Activated CD4-positive, alpha-beta T cell treated with anti-CD3 and anti-CD28 coated beads, Interleukin-2, Interleukin-6, amounts not matched to agents 100 ng/mL and 50 ng/mL, durations not matched to agents 16 hours and 8 hours (primary cell): ENCODE results near the gene CDCA3.
A peak's percentile ranks its signal among the peaks of the same experiment; 100 is the strongest.
"Not testable (repeated sequence)": the region's sequence is repeated elsewhere in the genome, so short reads cannot be mapped to it uniquely, and the experiment has no call there.

Experiments
- DNase-seq: peaks from one replicate; pipeline ENCODE4 v3.0.0-alpha.2; 2020

The CDCA3 gene

GRCh38 chr12:6872073-6873048 lies 21.3 kb upstream of the CDCA3 start:
- DNase-seq, result peak; percentile 90

DNA sequence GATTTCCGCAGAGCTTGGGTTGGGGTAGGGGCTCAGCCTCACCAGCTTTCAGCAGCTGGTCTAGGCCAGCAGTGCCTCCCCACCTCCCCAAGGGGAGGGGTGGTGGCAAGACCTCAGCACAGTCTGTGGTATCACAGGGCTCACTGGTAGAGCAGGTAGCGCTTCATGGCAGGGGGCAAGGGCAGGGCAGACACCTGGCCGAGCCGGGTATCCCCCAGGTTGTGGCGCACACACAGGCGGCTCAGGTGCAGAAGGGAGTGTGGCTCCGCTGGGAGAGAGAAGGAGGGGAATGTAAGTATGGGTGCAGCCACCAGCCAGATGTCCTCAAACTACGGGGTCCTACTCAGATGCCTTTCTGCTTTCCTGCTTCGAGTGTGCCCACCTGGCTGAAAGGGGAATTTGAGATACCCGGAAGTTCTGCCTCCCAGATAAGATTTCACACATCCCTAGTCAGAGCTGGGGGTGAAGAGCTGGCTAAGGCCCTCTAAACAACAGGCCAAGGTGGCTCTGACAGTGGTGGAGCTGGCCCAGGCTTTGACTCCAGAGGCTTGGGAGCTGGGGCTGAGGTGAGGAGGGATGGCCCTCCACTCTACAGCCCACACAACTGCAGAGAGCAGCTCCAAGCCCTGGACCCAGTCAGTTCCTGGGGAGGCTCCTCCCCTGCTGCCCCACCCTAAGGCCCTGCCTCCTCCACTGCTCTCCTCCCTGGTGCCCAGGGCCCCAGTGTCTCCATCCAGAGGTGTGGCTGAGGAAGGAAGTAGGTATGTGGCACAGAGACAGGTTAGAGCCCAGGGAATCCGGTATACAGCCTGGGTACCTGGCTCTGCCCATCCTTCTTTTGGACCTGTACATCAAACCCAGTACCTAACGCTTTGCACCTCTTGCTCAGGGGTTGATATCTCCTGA lies 20.2 kb upstream of the CDCA3 start:
- peak; percentile 65 for DNase-seq

GRCh38 chr12:6870304-6870703 lies 19.2 kb upstream of the CDCA3 start:
- DNase-seq, result not testable (repeated sequence)

GRCh38 chr12:6869049-6870021 lies 18.2 kb upstream of the CDCA3 start:
- DNase-seq, result peak; percentile 90

- peak; percentile 15 for DNase-seq
Observed at GRCh38 chr12:6868211-6869048, 17.3 kb upstream of the CDCA3 start.

DNA sequence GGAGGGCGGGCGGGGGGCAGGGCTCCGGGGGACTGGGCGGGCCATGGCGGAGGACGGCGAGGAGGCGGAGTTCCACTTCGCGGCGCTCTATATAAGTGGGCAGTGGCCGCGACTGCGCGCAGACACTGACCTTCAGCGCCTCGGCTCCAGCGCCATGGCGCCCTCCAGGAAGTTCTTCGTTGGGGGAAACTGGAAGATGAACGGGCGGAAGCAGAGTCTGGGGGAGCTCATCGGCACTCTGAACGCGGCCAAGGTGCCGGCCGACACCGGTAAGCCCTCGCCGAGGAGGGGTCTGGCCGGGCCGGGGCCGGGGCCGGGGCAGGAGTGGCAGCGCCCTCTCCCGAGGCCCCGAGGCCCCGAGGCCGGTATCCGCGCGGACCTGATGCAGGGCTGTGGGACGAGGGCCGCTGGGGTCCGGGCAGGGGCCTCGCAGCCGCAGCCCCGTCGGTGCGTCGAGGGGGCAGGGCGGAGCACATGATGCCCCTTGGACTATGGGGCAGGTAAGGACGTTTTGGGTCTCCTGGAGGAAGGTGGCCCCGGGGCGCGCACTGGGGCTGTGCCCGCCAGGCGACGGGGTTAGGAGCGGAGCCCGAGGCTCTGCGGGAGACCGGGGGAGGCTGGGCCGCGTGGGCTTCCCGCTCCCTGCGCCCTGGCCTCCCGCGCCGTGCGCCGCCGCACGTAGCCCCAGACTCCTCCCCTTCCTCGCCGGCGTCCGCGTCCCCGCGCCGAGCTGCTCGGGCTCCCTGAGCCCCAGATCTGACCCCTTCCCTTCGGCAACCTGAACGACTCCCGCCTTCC lies 16.5 kb upstream of the CDCA3 start, which contains the start of gene TPI1:
Gene TPI1 (plus strand): TSS at position 119 of the 798 bp plus-strand sequence. CDS start 36 bp downstream, at position 155.
- peak; percentile 91 for DNase-seq

DNA sequence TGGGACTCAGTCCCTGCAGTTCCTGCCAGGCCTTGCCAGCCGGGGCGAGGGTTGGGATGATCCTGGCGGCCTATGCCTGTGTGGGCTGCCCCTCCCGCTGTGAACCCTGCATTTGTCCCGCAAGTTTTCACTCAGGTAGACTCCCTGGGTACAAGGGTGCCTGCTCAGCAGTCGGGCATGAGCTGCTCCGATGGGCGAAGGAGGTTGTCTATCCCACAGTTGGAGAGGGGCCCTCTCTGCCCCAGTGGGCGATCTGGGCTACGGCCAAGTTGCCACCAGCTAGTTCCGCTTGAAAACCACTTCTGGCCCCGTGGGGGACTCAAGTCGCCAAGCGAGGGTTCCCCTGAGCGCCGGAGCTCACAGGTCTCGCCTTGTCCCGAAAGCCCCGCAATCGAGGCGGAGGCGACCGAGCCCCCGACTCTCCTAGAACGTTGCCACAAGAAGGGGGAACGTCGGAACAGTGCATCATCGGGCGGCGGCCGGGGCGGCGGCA lies 15.9 kb upstream of the CDCA3 start:
- DNase-seq, result no peak

DNA sequence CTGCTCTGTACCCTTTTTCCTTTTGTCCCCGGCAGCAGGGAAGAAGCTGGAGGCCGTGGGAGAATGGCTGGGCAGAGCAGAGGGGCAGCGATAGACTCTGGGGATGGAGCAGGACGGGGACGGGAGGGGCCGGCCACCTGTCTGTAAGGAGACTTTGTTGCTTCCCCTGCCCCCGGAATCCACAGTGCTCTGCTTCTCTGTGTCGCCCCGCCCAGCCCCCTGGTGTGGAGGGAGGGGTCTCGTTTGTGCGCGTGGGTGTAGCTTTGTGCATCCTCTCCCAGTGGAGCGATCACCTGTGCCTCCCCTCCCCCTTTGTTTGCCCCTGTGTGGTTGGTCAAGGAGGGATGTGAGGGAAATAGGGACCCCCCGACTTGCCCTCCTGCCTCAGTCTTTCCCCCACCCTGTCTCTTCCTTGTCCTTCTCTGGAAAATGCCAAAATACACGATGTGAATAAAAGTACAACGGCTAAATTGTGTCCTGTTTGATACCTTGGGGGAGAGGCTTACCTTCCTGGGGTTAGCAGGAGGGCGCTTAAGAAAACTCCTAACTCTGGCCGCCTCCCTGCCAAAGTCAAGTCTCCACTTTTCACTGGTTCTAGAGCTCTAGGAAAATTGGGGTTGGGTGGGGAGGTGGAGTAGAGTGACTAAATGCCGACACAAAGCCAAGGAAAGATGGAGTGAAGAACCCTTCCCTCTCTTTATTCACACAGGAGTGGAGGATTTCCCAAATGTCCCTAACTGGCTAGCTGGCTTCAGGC lies 15.3 kb upstream of the CDCA3 start:
- DNase-seq, result no peak

DNA sequence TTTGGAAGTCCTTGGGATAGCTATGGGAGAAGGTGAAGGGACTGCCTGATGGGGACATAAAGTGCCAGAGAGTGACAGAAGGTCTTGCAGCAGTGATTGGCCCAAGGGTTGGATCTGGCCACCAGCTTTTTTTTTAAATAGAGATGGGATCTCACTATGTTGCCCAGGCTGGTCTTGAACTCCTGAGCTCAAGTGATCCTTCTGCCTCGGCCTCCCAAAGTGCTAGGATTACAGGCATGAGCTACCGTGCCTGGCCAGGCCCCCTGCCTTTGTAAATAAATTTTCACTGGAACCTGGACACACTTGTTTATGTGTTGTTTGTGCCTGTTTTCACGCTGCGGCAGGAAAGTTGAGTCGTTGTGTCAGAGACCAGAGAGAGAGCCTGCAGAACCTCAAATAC lies 14.2 kb upstream of the CDCA3 start:
- not testable (repeated sequence) for DNase-seq

- DNase-seq, result no peak
Observed at GRCh38 chr12:6863586-6864321, 12.7 kb upstream of the CDCA3 start.

- DNase-seq, result no peak
Observed at GRCh38 chr12:6863033-6863432, 11.9 kb upstream of the CDCA3 start.

- no peak for DNase-seq
Observed at GRCh38 chr12:6861391-6861790, 10.3 kb upstream of the CDCA3 start.

GRCh38 chr12:6860942-6861341 lies 9.9 kb upstream of the CDCA3 start:
- no peak for DNase-seq

DNA sequence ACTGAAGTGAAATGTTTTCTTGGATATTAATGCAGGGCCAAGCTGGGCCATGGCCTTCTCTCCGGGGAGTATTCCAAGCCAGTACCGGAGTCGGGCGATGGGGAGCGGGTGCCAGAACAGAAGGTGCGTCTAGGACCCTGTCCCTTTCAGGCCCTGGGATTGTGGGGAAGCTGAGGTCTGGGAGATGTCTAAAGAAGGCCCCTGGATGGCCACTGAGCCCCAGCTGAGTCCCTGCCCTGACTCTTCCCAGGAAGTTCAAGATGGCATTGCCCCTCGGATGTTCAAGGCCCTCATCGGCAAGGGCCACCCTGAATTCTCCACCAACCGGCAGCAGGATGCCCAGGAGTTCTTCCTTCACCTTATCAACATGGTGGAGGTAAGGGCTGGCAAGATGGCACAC lies 9.0 kb upstream of the CDCA3 start:
- no peak for DNase-seq

DNA sequence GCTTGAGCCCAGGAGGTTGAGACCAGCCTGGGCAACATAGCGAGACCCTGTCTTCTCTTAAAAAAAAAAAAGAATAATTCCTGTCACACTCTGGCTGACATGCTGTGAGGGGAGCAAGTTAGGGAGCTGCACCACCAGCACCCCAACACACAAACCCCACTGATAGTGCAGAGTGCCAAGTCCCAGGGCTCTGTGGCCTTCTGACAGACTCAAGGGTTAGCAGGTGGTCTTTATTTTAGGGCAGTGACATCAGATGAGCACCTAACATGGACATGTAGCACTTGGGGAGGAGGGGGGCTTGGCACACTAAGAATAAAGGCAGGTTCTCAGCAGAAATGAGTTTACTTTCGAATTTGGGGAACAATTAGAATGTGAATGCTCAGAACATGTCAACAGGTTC lies 7.7 kb upstream of the CDCA3 start:
- DNase-seq, result no peak

- no peak for DNase-seq
Observed at GRCh38 chr12:6855322-6855721, 4.2 kb upstream of the CDCA3 start.

GRCh38 chr12:6854036-6854435 lies 3.0 kb upstream of the CDCA3 start:
- DNase-seq, result no peak

- no peak for DNase-seq
Observed at GRCh38 chr12:6853626-6854025, 2.5 kb upstream of the CDCA3 start.
